Caki2 (cell line): ENCODE measurements around the gene FLNC. TPM values are rescaled to one million over a fixed set of nuclear protein-coding genes. Genes with fewer than 3 reads are reported as not detected.

Source experiments
- DNase-seq: peaks from one replicate; pipeline ENCODE4 v3.0.0-alpha.2; 2015; ENCODE audit warnings: low read depth
- in situ Hi-C: cut with HindIII; loops from 2 replicates; pipeline ENCODE4 v1.10.0; 2016; ENCODE audit warnings: low sequenced_read_pairs, low pct_unique_long_range_greater_than_20kb, mixed read lengths
- total RNA-seq: library from RNA; depleted of rRNA; stranded (reverse); fragments of >200 nt; shearing (Covaris generic); gene quantifications from 2 replicates; pipeline ENCODE4 v1.2.3, GENCODE V29; 2014; ENCODE audit warnings: low replicate concordance

FLNC gene
- total RNA-seq, 1 experiment from 2014 or later, result not detected

- in situ Hi-C loops, result no loop called here
- no peak for DNase-seq
These were observed 29.6 kb upstream of the FLNC start for GRCh38 chr7:128800567-128800966.

- in situ Hi-C loops, result no loop called here
- no peak for DNase-seq
These were observed 29.2 kb upstream of the FLNC start for GRCh38 chr7:128801003-128801402.

- in situ Hi-C loops, result no loop called here
- DNase-seq, result no peak
These were observed 28.4 kb upstream of the FLNC start for GRCh38 chr7:128801667-128802418.

- no peak for DNase-seq
- in situ Hi-C loops, result no loop called here
These were observed 25.7 kb upstream of the FLNC start for GRCh38 chr7:128804484-128804883.

GRCh38 chr7:128805225-128805624 is 25.0 kb upstream of the FLNC start:
- no peak for DNase-seq
- in situ Hi-C loops, result no loop called here

GRCh38 chr7:128807191-128807590 is 23.0 kb upstream of the FLNC start:
- no peak for DNase-seq
- in situ Hi-C loops, result no loop called here

GRCh38 chr7:128809363-128809762 is 20.8 kb upstream of the FLNC start:
- in situ Hi-C loops, result no loop called here
- DNase-seq, result no peak

- in situ Hi-C loops, result no loop called here
- no peak for DNase-seq
These were observed 19.7 kb upstream of the FLNC start for GRCh38 chr7:128810473-128810872.

GRCh38 chr7:128810997-128811396 is 19.2 kb upstream of the FLNC start:
- DNase-seq, result no peak
- in situ Hi-C loops, result no loop called here

GRCh38 chr7:128811631-128812430 is 18.4 kb upstream of the FLNC start:
- no peak for DNase-seq
- in situ Hi-C loops, result no loop called here

GRCh38 chr7:128812514-128813168 is 17.6 kb upstream of the FLNC start:
- in situ Hi-C loops, result no loop called here
- DNase-seq, result no peak

- in situ Hi-C loops, result no loop called here
- no peak for DNase-seq
These were observed 15.7 kb upstream of the FLNC start for GRCh38 chr7:128814499-128814898.

- in situ Hi-C loops, result no loop called here
- DNase-seq, result no peak
These were observed 14.8 kb upstream of the FLNC start for GRCh38 chr7:128815289-128815942.

GRCh38 chr7:128818694-128819093 is 11.5 kb upstream of the FLNC start:
- no peak for DNase-seq
- in situ Hi-C loops, result no loop called here

- in situ Hi-C loops, result no loop called here
- no peak for DNase-seq
These were observed 8.5 kb upstream of the FLNC start for GRCh38 chr7:128821724-128822123.

- no peak for DNase-seq
- in situ Hi-C loops, result no loop called here
These were observed 3.7 kb upstream of the FLNC start for GRCh38 chr7:128826512-128826911.

- no peak for DNase-seq
- in situ Hi-C loops, result no loop called here
These were observed 3.3 kb upstream of the FLNC start for GRCh38 chr7:128826916-128827247.

GRCh38 chr7:128827248-128827958 is 2.8 kb upstream of the FLNC start:
- in situ Hi-C loops, result no loop called here
- no peak for DNase-seq
